NCI-H1417 treated with DMSO at 0.1 percent for 48 hours (cell line): ENCODE results near the gene MCAT.
"Not testable (repeated sequence)": the region's sequence is repeated elsewhere in the genome, so short reads cannot be mapped to it uniquely, and the experiment has no call there.

Source experiments
- DNase-seq: peaks from one replicate; lab custom pipeline; 2025; lab: John Stamatoyannopoulos, UW

The MCAT gene

GRCh38 chr22:43126501-43127165 lies 16.6 kb downstream of the MCAT start:
- no peak for DNase-seq

DNA sequence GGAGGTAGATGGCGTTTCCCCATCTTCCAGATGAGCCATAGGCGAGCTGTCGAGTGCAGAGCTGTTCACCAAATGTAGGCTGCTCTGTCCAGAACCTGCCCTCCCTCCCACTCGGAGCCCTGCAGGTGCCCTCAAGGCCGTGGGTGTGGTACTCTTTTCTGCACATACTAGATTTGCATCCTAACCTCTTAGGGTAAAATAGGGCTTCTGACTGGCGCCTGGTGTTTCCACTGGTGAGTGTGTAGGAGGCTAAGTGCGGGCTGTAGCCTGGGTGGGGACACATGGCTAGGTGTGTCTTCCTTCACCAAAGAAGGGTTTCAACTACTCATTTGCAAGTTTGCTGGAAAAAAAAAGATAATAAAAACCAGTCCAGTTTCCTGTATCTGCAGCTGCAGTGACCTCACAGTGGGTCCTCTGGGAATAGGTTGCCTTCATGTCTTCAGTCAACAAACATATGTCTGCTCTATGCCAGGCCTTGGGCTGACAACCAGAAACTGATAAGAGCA lies 24.2 kb downstream of the MCAT start:
- no peak for DNase-seq

DNA sequence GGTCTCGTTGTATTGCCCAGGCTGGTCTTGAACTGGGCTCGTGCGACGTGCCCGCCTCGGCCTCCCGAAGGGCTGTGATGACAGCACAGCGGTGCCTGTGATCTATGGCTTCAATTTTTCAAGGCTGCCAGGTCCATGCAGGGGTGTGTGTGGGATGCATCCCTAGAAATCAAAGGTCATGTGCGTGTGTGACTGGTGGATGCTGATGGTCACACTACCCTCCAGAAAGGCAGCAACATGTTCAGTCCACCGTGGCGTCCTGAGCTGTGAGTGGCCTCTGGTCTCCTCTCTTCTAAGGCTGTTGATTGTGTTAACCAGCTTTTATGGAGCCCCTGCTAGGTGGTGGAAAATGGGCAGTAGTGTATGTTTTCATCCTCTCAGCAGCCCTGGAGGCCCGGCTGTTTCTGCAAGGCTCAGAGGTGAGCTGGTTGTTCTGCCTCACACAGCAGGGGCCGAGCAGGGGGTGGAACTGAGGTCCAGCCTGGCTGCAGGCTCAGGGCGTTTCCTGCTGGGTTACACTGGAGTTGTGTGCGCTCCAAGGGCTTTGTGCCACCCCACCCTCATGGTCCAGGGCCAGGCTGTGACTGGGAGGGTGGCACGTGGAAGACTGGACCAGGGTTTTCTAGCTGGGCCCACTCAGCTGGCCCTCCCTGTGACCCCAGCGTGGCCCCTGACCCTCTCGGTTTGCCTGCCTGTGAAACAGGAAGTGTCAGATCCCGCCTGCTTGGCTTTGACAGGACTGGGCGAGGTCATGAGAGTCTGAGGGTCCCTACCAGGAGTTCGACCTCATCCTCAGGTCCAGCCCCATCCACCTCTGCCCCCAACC lies 25.0 kb downstream of the MCAT start:
- DNase-seq = no peak

- DNase-seq = no peak
These were observed 26.3 kb downstream of the MCAT start for GRCh38 chr22:43116932-43117331.

GRCh38 chr22:43114958-43115357 lies 28.2 kb downstream of the MCAT start:
- no peak for DNase-seq

DNA sequence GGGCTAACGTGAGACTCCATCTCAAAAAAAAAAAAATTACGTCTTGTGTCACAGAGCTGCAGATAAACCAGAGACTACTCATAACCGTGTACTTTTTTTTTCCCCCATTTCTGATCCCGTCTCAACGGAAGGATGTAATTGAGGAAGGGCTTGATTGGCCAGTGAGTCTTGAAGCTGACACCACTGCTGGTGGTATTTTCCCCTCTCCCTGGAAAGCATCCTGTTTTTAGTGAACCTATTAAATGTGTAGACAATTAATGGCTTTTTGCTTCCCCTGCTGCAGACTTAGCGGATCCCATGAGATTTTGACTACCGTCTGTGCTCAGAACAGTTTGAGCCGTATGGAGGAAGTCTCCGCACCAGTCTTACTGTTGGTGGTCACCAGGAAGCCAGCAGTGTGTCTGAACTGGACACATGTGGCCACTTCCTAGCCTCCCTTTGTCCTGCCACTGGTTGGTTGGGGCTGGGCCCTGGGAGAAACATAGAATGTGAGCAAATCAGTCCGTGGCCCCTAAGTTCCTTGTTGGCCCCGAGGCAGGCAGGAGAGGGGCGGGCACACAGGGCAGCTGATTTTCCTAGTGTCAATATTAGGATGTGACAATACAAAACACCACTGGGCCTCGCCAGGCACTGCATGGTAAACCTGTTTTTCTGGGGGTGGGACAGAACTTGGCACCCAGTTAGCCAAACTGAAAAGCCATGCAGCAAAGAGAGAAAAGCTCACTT lies 29.5 kb downstream of the MCAT start:
- no peak for DNase-seq

DNA sequence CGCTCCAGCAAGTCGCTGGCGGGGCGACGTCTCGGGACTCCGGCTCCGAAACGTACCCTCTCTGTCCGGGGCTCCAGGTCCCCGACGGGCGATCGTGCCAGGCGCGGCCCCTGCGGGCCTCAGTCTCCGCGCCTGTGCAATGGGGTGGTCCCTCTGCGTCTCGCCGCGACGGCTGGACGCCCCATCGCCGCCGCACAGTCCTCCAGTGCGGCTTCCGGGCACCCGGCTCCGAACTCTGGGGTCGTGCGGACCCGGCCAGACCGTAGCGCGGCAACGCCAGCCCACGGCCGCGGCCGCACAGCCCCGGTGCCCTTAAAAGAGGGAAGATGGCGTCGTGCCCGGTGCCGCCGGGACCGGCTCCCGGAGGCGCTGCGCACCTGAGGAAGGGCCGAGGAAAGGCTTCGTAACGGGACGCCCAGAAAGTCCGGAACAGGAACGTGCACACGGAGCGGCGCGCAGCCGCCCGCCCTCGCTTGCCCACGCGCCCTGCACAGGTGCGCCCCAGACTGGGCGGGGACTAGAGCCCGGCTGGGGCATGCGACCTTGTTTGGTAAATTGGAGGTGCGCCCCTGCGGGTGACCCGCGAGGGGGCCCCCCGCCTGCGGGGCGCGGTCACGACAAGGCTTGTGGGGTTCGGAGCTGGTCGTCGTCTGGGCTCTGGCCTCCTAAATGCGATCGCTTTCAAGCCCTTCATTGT lies 32.1 kb downstream of the MCAT start:
- DNase-seq = no peak

- no peak for DNase-seq
These were observed 32.7 kb downstream of the MCAT start, which contains the start of gene BIK for GRCh38 chr22:43110444-43110926. Gene BIK, plus strand, starts transcription at chr22:43110750. Its CDS starts 13,273 bp downstream, at chr22:43124023.

- DNase-seq = no peak
These were observed 33.2 kb downstream of the MCAT start for GRCh38 chr22:43109921-43110443.

GRCh38 chr22:43109511-43109910 lies 33.7 kb downstream of the MCAT start:
- no peak for DNase-seq

GRCh38 chr22:43106302-43106701 lies 36.9 kb downstream of the MCAT start:
- no peak for DNase-seq

DNA sequence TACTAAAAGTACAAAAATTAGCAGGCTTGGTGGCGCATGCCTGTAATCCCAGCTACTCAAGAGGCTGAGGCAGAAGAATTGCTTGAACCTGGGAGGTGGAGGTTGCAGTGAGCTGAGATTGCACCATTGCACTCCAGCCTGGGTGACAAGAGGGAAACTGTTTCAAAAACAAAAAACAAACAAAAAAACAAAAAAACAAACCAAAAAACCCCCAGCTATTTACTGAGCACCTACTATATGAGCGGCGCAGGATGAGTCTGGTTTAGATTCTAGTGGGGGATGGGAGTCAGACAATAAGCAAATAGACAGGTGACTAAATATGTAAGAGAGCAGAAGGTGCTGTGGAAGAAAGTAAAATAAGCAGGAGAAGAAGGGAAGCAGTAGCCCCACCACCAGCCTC lies 38.2 kb downstream of the MCAT start:
- DNase-seq = not testable (repeated sequence)

DNA sequence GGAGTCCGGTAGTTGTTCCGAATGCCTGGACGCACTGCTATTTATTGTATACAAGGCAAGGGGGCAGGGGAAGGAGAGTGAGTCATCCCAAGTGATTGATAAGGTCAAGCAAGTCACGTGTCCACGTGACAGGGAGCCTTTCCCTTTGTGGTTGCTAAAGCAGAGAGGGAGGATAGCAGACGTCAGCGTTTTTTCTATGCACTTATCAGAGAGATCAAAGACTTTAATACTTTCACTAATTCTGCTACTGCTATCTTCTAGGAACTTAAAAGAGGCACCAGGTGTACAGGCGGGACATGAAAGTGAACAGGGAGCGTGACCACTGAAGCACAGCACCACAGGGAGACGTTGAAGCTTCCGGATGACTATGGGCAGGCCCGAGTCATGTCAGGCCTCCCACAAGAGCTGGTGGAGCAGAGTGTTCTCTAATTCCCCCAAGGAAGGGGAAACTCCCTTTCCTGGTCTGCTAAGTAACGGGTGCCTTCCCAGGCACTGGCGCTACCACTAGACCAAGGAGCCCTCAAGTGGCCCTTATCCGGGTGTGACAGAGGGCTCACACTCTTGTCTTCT lies 39.1 kb downstream of the MCAT start:
- DNase-seq = not testable (repeated sequence)

DNA sequence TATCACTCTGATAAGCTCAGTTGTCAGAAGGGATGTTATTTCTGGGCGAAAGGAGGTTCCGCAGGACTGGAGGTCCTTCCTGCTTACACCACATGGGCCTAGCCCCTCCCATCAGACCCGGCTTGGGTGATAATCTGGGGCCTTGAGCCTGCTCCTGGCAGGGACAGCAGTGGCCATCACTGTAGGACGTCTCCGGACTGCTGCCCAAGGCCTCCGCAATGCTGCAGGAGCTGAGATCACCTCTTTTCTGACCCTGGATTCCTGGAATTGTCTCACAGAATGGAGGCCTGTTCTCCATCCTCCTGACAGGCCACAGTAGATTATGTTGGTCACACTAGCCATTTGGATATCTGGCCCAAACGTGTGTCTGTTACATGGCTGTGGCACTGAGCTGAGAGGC lies 41.9 kb downstream of the MCAT start:
- DNase-seq = no peak

DNA sequence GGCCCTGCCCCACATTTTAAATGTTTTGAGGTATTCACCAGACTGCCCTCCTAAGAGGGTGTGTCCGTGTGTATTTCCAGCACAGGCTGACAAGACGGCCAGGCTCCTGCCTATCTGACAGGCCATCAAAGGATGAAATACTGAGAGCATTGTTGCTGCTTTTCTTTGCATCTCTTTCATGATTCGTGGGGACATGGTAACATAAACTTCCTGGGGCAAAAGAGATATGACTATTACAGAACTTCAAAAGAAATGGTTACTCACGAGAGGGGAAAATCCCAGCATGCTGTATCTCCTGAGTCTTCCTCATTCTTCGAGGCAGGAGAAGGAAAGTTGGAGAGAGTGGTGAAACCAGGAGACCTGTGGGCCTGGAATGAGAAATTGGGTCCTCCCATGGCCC lies 43.0 kb downstream of the MCAT start:
- DNase-seq = no peak

GRCh38 chr22:43099095-43099494 lies 44.1 kb downstream of the MCAT start:
- DNase-seq = no peak

DNA sequence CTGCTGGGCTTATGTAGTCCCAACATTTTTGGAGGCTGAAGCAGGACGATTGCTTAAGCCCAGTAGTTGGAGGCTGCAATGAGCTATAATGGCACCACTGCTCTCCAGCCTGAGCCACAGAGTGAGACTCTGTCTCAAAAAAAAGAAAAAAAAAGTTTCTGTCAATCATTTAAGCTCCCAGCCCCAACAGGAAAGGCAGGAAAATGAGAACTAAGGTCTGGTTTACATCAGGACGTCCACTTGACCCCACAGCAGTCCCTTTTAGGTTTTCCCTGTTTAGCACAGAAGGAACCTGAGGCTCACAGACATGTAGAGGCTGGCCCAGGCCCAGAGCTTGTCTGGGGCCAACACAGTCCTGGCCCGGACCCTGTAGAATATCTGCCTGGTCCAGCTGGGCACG lies 44.8 kb downstream of the MCAT start:
- DNase-seq = no peak

DNA sequence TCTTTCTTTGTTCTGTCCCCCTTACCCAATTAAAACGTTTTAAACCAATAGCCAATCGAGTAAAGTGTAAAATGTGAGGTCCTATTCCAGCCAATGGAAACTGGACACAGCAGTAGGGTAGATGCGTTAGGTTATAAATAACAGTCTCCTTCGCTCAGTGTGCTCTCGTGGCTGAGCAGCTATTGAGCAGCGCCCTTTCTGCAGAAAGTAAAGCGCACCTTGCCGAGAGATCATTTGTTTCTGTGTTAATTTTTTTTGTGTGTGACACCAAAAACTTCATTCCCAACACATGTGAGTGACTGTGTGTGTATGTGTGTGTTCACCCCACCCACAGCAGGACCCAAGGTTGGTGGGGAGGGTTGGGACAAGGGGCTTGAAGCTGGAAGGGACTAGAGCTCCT lies 46.8 kb downstream of the MCAT start:
- no peak for DNase-seq

- no peak for DNase-seq
These were observed 48.6 kb downstream of the MCAT start for GRCh38 chr22:43094551-43094950.

- DNase-seq = no peak
These were observed 49.1 kb downstream of the MCAT start for GRCh38 chr22:43094085-43094484.

DNA sequence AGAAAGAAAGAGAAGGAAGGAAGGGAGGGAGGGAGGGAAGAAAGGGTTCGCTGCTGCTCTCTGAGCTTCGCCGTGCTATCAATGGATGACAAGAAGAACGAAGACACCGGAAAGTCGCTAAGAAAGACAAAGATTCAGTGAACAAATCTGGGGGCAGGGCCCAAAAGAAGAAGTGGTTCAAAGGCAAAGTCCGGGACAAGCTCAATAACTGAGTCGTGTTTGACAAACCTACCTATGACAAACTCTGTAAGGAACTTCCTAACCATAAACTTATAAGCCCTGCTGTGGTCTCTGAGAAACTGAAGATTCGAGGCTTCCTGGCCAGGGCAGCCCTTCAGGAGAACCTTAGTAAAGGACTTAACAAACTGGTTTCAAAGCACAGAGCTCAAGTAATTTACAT lies 51.1 kb downstream of the MCAT start:
- DNase-seq = no peak
